Ascending aorta (tissue), 2 donors: Measurements from ENCODE around the gene PDSS2. TPM values are rescaled to one million over a fixed set of nuclear protein-coding genes. Genes with fewer than 3 reads are reported as not detected.

Experiments used
- DNase-seq, 2 donors: peaks; one replicate each; pipeline ENCODE4 v3.0.0-alpha.2; 2019; ENCODE audit warnings: low spot score in 2 of 2
- H3K27ac ChIP-seq, 2 donors: fragments of 200-600 bp; sonication (generic); one replicate each; pipeline ENCODE4 v1.5.1; 2016 to 2017; ENCODE audit warnings: mild to moderate bottlenecking in 1 of 2
- H3K27me3 ChIP-seq: fragments of 200-600 bp; sonication (generic); one replicate; pipeline ENCODE4 v1.5.1; 2017
- H3K36me3 ChIP-seq, 2 donors: fragments of 200-600 bp; sonication (generic); one replicate each; pipeline ENCODE4 v1.5.1; 2016
- H3K4me1 ChIP-seq, 2 donors: fragments of 200-600 bp; sonication (generic); one replicate each; pipeline ENCODE4 v1.5.1; 2016 to 2017; ENCODE audit warnings: mild to moderate bottlenecking in 1 of 2
- H3K4me3 ChIP-seq, 2 donors: fragments of 200-600 bp; sonication (generic); one replicate each; pipeline ENCODE4 v1.5.1; 2016 to 2017; ENCODE audit warnings: mild to moderate bottlenecking in 1 of 2
- H3K9me3 ChIP-seq, 2 donors: fragments of 200-600 bp; sonication (generic); one replicate each; pipeline ENCODE4 v1.5.1; 2016
- CTCF ChIP-seq, 3 experiments: fragments of 200-600 bp in 2 of 3; fragments of 450-650 bp in 1 of 3; sonication (generic) in 2 of 3; IDR thresholded peaks; one replicate each; pipeline ENCODE4 v1.5.1; 2016 to 2019; ENCODE audit warnings: antibody characterized with exemption in 3 of 3, mild to moderate bottlenecking in 1 of 3, moderate library complexity in 1 of 3
- intact Hi-C: fragments of 100-400 bp; cut with DNase I; formaldehyde crosslinking; loops from one replicate; pipeline ENCODE4 v1.15.1; 2023
- total RNA-seq: library from RNA; depleted of rRNA; stranded (reverse); fragments of >200 nt; gene quantifications from one replicate; pipeline ENCODE4 v1.1.0, GENCODE V29; 2016

Gene PDSS2
- total RNA-seq, 1 donor from 2014 or later: 0.85 TPM

- intact Hi-C loops: no loop called here
- no peak for TF ChIP-seq CTCF (IDR thresholded peaks at IDR 0.05)
- Histone ChIP-seq H3K4me3 (no peak overlapping the region), H3K27ac (no peak overlapping the region), H3K4me1 (no peaks in the 10 kb centered on the region), H3K9me3 (no peaks in the 10 kb centered on the region), H3K36me3 (no peaks in the 10 kb centered on the region), H3K27me3 (no peaks in the 10 kb centered on the region)
- no peak for DNase-seq
Observed at GRCh38 chr6:107128175-107128574, 331.2 kb downstream of the PDSS2 start.

- H3K4me3 ChIP-seq: no peak overlapping the region
- no peak overlapping the region for H3K27ac ChIP-seq
- H3K4me1 ChIP-seq: no peaks in the 10 kb centered on the region
- no peak for TF ChIP-seq CTCF (IDR thresholded peaks at IDR 0.05)
- no peak for DNase-seq
- H3K27me3 ChIP-seq: no peaks in the 10 kb centered on the region
- H3K9me3 ChIP-seq: no peaks in the 10 kb centered on the region
- no peaks in the 10 kb centered on the region for H3K36me3 ChIP-seq
- intact Hi-C loops: no loop called here
Observed at GRCh38 chr6:107125771-107126170, 333.6 kb downstream of the PDSS2 start.

GRCh38 chr6:107124934-107125348 is 334.4 kb downstream of the PDSS2 start:
- Histone ChIP-seq H3K4me3 (no peak overlapping the region), H3K4me1 (no peaks in the 10 kb centered on the region), H3K36me3 (no peaks in the 10 kb centered on the region), H3K27ac (no peak overlapping the region), H3K9me3 (no peaks in the 10 kb centered on the region), H3K27me3 (no peaks in the 10 kb centered on the region)
- no peak for DNase-seq
- intact Hi-C loops: no loop called here
- no peak for TF ChIP-seq CTCF (IDR thresholded peaks at IDR 0.05)

GRCh38 chr6:107123501-107123900 is 335.9 kb downstream of the PDSS2 start:
- no peaks in the 10 kb centered on the region for H3K9me3 ChIP-seq
- no peak for TF ChIP-seq CTCF (IDR thresholded peaks at IDR 0.05)
- no peak overlapping the region for H3K4me3 ChIP-seq
- no peaks in the 10 kb centered on the region for H3K4me1 ChIP-seq
- no peaks in the 10 kb centered on the region for H3K27me3 ChIP-seq
- H3K36me3 ChIP-seq: no peaks in the 10 kb centered on the region
- intact Hi-C loops: no loop called here
- DNase-seq: no peak
- H3K27ac ChIP-seq: no peak overlapping the region

- Histone ChIP-seq H3K4me1 (no peaks in the 10 kb centered on the region), H3K27ac (no peak overlapping the region), H3K36me3 (no peaks in the 10 kb centered on the region), H3K4me3 (no peak overlapping the region), H3K27me3 (no peaks in the 10 kb centered on the region), H3K9me3 (no peaks in the 10 kb centered on the region)
- DNase-seq: no peak
- no peak for TF ChIP-seq CTCF (IDR thresholded peaks at IDR 0.05)
- intact Hi-C loops: no loop called here
Observed at GRCh38 chr6:107122748-107123147, 336.6 kb downstream of the PDSS2 start.

GRCh38 chr6:107121964-107122495 is 337.3 kb downstream of the PDSS2 start:
- Histone ChIP-seq H3K4me1 (no peaks in the 10 kb centered on the region), H3K36me3 (no peaks in the 10 kb centered on the region), H3K4me3 (no peak overlapping the region), H3K27ac (no peak overlapping the region), H3K9me3 (no peaks in the 10 kb centered on the region), H3K27me3 (no peaks in the 10 kb centered on the region)
- no peak for DNase-seq
- intact Hi-C loops: no loop called here
- TF ChIP-seq CTCF (IDR thresholded peaks at IDR 0.05): no peak
